Rectal smooth muscle tissue (tissue), 1 donor: ENCODE measurements around the gene LRRC49.

Experiments used
- H3K27ac ChIP-seq: one replicate; pipeline ENCODE4 v1.7.0; 2013; ENCODE audit warnings: low read depth, low read length, inconsistent platforms
- H3K27me3 ChIP-seq: one replicate; pipeline ENCODE4 v1.7.0; 2013; ENCODE audit warnings: low read length; ENCODE audit not compliant: control insufficient read depth, insufficient read depth
- H3K36me3 ChIP-seq: one replicate; pipeline ENCODE4 v1.7.0; 2013; ENCODE audit warnings: low read length; ENCODE audit not compliant: control insufficient read depth, insufficient read depth
- H3K4me1 ChIP-seq: one replicate; pipeline ENCODE4 v1.7.0; 2013; ENCODE audit warnings: low read length; ENCODE audit not compliant: control insufficient read depth, insufficient read depth
- H3K4me3 ChIP-seq: one replicate; pipeline ENCODE4 v1.7.0; 2013; ENCODE audit warnings: low read length
- H3K9ac ChIP-seq: one replicate; pipeline ENCODE4 v1.7.0; 2013; ENCODE audit warnings: low read length

LRRC49 gene

GRCh38 chr15:70892002-70892911, at the start of gene LRRC49, which contains the start of gene THAP10:
TSS of gene LRRC49 (plus strand) at chr15:70892826. CDS start at chr15:70892895, 69 bp downstream.
TSS of gene THAP10 (minus strand) at chr15:70892433. CDS start at chr15:70892272, 161 bp downstream.
- H3K4me3 ChIP-seq = peak within 1 kb of the TSS; percentile 86
- peak within 1 kb of the TSS; percentile 61 for H3K27ac ChIP-seq
- H3K27me3 ChIP-seq = no peaks in the 10 kb centered on the region
- H3K36me3 ChIP-seq = no peaks in the 10 kb centered on the region
- H3K9ac ChIP-seq = no peak within 1 kb of the TSS
- H3K4me1 ChIP-seq = peaks cover 4% of the 10 kb centered on the region

- Histone ChIP-seq H3K4me1 (no peaks in the 10 kb centered on the region), H3K27ac (no peak overlapping the region), H3K4me3 (no peak overlapping the region), H3K27me3 (no peaks in the 10 kb centered on the region), H3K36me3 (no peaks in the 10 kb centered on the region), H3K9ac (no peak overlapping the region)
Measured at GRCh38 chr15:70845602-70846360, 46.8 kb upstream of the LRRC49 start.

GRCh38 chr15:70851889-70852288, 40.7 kb upstream of the LRRC49 start:
- Histone ChIP-seq H3K4me3 (no peak overlapping the region), H3K27ac (no peak overlapping the region), H3K27me3 (no peaks in the 10 kb centered on the region), H3K4me1 (peaks cover 6% of the 10 kb centered on the region), H3K9ac (no peak overlapping the region), H3K36me3 (no peaks in the 10 kb centered on the region)

GRCh38 chr15:70852501-70853317, 39.9 kb upstream of the LRRC49 start:
- no peaks in the 10 kb centered on the region for H3K36me3 ChIP-seq
- H3K27me3 ChIP-seq = no peaks in the 10 kb centered on the region
- peak overlapping the region; percentile 80 for H3K9ac ChIP-seq
- H3K4me3 ChIP-seq = peak overlapping the region; percentile 69
- peak overlapping the region; percentile 74 for H3K27ac ChIP-seq
- H3K4me1 ChIP-seq = peaks cover 6% of the 10 kb centered on the region

GRCh38 chr15:70853318-70853972, 39.2 kb upstream of the LRRC49 start:
- no peaks in the 10 kb centered on the region for H3K36me3 ChIP-seq
- H3K9ac ChIP-seq = peak overlapping the region; percentile 80
- H3K27ac ChIP-seq = peak overlapping the region; percentile 74
- peaks cover 6% of the 10 kb centered on the region for H3K4me1 ChIP-seq
- peak overlapping the region; percentile 69 for H3K4me3 ChIP-seq
- H3K27me3 ChIP-seq = no peaks in the 10 kb centered on the region

GRCh38 chr15:70853973-70854665, 38.5 kb upstream of the LRRC49 start, which contains the start of gene LARP6:
TSS of gene LARP6 (minus strand) at chr15:70854157. CDS start at chr15:70854088, 69 bp downstream.
- Histone ChIP-seq H3K4me3 (peak within 1 kb of the TSS; percentile 69), H3K9ac (peak within 1 kb of the TSS; percentile 80), H3K27me3 (no peaks in the 10 kb centered on the region), H3K4me1 (peaks cover 6% of the 10 kb centered on the region), H3K36me3 (no peaks in the 10 kb centered on the region), H3K27ac (peak within 1 kb of the TSS; percentile 82)

- Histone ChIP-seq H3K4me3 (peak overlapping the region; percentile 58), H3K27ac (peak overlapping the region; percentile 82), H3K27me3 (no peaks in the 10 kb centered on the region), H3K9ac (peak overlapping the region; percentile 80), H3K36me3 (no peaks in the 10 kb centered on the region), H3K4me1 (peaks cover 6% of the 10 kb centered on the region)
Measured at GRCh38 chr15:70854666-70854976, 38.0 kb upstream of the LRRC49 start.

GRCh38 chr15:70855764-70856163, 36.9 kb upstream of the LRRC49 start:
- no peak overlapping the region for H3K27ac ChIP-seq
- H3K4me3 ChIP-seq = no peak overlapping the region
- H3K27me3 ChIP-seq = no peaks in the 10 kb centered on the region
- H3K9ac ChIP-seq = no peak overlapping the region
- peaks cover 6% of the 10 kb centered on the region for H3K4me1 ChIP-seq
- no peaks in the 10 kb centered on the region for H3K36me3 ChIP-seq

GRCh38 chr15:70856177-70856883, 36.3 kb upstream of the LRRC49 start:
- no peak overlapping the region for H3K4me3 ChIP-seq
- H3K36me3 ChIP-seq = no peaks in the 10 kb centered on the region
- no peaks in the 10 kb centered on the region for H3K27me3 ChIP-seq
- peaks cover 6% of the 10 kb centered on the region for H3K4me1 ChIP-seq
- H3K9ac ChIP-seq = no peak overlapping the region
- peak overlapping the region; percentile 55 for H3K27ac ChIP-seq

- Histone ChIP-seq H3K4me3 (no peak overlapping the region), H3K27ac (peak overlapping the region; percentile 6), H3K9ac (no peak overlapping the region), H3K36me3 (no peaks in the 10 kb centered on the region), H3K4me1 (peaks cover 6% of the 10 kb centered on the region), H3K27me3 (no peaks in the 10 kb centered on the region)
Measured at GRCh38 chr15:70856884-70857561, 35.6 kb upstream of the LRRC49 start.
